ENCODE data around the gene GSG1L2.

Gene GSG1L2

GRCh38 chr17:9824797-9825338 lies 3.0 kb upstream of the GSG1L2 start:
- DNase-seq, result no peak

GRCh38 chr17:9824094-9824493 lies 2.2 kb upstream of the GSG1L2 start:
- no peak for DNase-seq

- no peak for DNase-seq
These were observed 1.4 kb downstream of the GSG1L2 start for GRCh38 chr17:9820448-9820847.

GRCh38 chr17:9818760-9819159 lies 3.1 kb downstream of the GSG1L2 start:
- DNase-seq, result no peak

GRCh38 chr17:9817086-9817485 lies 4.8 kb downstream of the GSG1L2 start:
- DNase-seq, result no peak

- no peak for DNase-seq
These were observed 5.4 kb downstream of the GSG1L2 start for GRCh38 chr17:9816472-9816871.

GRCh38 chr17:9814337-9814945 lies 7.4 kb downstream of the GSG1L2 start:
- DNase-seq, result no peak

- no peak for DNase-seq
These were observed 8.7 kb downstream of the GSG1L2 start for GRCh38 chr17:9813166-9813565.

- DNase-seq, result no peak
These were observed 10.3 kb downstream of the GSG1L2 start for GRCh38 chr17:9811537-9811936.

- DNase-seq, result no peak
These were observed 10.8 kb downstream of the GSG1L2 start for GRCh38 chr17:9811086-9811485.

GRCh38 chr17:9810100-9810949 lies 11.6 kb downstream of the GSG1L2 start:
- no peak for DNase-seq

GRCh38 chr17:9809409-9809808 lies 12.5 kb downstream of the GSG1L2 start:
- DNase-seq, result no peak

- no peak for DNase-seq
These were observed 15.2 kb downstream of the GSG1L2 start for GRCh38 chr17:9806699-9807098.

GRCh38 chr17:9805769-9806168 lies 16.1 kb downstream of the GSG1L2 start:
- DNase-seq, result no peak

- DNase-seq, result no peak
These were observed 19.2 kb downstream of the GSG1L2 start for GRCh38 chr17:9802697-9803096.

GRCh38 chr17:9802294-9802693 lies 19.6 kb downstream of the GSG1L2 start:
- DNase-seq, result no peak

GRCh38 chr17:9801505-9801904 lies 20.4 kb downstream of the GSG1L2 start:
- no peak for DNase-seq

GRCh38 chr17:9798724-9799123 lies 23.2 kb downstream of the GSG1L2 start:
- no peak for DNase-seq

GRCh38 chr17:9798008-9798407 lies 23.9 kb downstream of the GSG1L2 start:
- no peak for DNase-seq

- DNase-seq, result no peak
These were observed 29.6 kb downstream of the GSG1L2 start for GRCh38 chr17:9792181-9792840.

GRCh38 chr17:9790889-9791876 lies 30.7 kb downstream of the GSG1L2 start, which contains the start of gene DHRS7C:
Gene DHRS7C (minus strand): TSS chr17:9791592. CDS start chr17:9791284, 308 bp downstream.
- DNase-seq, result no peak

GRCh38 chr17:9790316-9790715 lies 31.6 kb downstream of the GSG1L2 start:
- DNase-seq, result no peak
